GM21529 (cell line): Measurements from ENCODE around the gene APBB2.

Experiments used
- ATAC-seq: cut with Tn5 transposase; IDR thresholded peaks from one replicate; pipeline ENCODE4 v1.9.1; 2021; ENCODE audit not compliant: unreplicated experiment

The APBB2 gene

GRCh38 chr4:41214136-41214824 is at the start of gene APBB2:
Gene APBB2 (minus strand): TSS chr4:41214542. CDS start chr4:41033254, 181,288 bp downstream.
- ATAC-seq: peak; percentile 59

GRCh38 chr4:41262198-41262597 is 47.9 kb upstream of the APBB2 start:
- no peak for ATAC-seq

- ATAC-seq: no peak
Measured at GRCh38 chr4:41260116-41260733, 45.9 kb upstream of the APBB2 start.

GRCh38 chr4:41258783-41259182 is 44.4 kb upstream of the APBB2 start:
- no peak for ATAC-seq

- ATAC-seq: no peak
Measured at GRCh38 chr4:41257906-41258305, 43.6 kb upstream of the APBB2 start.

- peak; percentile 52 for ATAC-seq
Measured at GRCh38 chr4:41257257-41257901, 43.0 kb upstream of the APBB2 start.

- peak; percentile 21 for ATAC-seq
Measured at GRCh38 chr4:41256740-41257256, 42.5 kb upstream of the APBB2 start, which contains the start of gene UCHL1. Gene UCHL1 (plus strand): TSS chr4:41256928. CDS start chr4:41256977, 49 bp downstream.

- no peak for ATAC-seq
Measured at GRCh38 chr4:41256131-41256739, 41.9 kb upstream of the APBB2 start.

GRCh38 chr4:41245983-41246382 is 31.6 kb upstream of the APBB2 start:
- no peak for ATAC-seq

- no peak for ATAC-seq
Measured at GRCh38 chr4:41241919-41242318, 27.6 kb upstream of the APBB2 start.

GRCh38 chr4:41236508-41236907 is 22.2 kb upstream of the APBB2 start:
- no peak for ATAC-seq

GRCh38 chr4:41236032-41236431 is 21.7 kb upstream of the APBB2 start:
- ATAC-seq: no peak

GRCh38 chr4:41232856-41233255 is 18.5 kb upstream of the APBB2 start:
- no peak for ATAC-seq

- ATAC-seq: no peak
Measured at GRCh38 chr4:41232406-41232805, 18.1 kb upstream of the APBB2 start.

GRCh38 chr4:41227902-41228301 is 13.6 kb upstream of the APBB2 start:
- no peak for ATAC-seq

- no peak for ATAC-seq
Measured at GRCh38 chr4:41221850-41222645, 7.7 kb upstream of the APBB2 start.

- ATAC-seq: no peak
Measured at GRCh38 chr4:41219421-41219950, 5.1 kb upstream of the APBB2 start.

GRCh38 chr4:41218703-41219102 is 4.4 kb upstream of the APBB2 start:
- no peak for ATAC-seq

GRCh38 chr4:41217374-41217773 is 3.0 kb upstream of the APBB2 start:
- ATAC-seq: no peak

- no peak for ATAC-seq
Measured at GRCh38 chr4:41217020-41217333, 2.6 kb upstream of the APBB2 start.
